Suprapubic skin (tissue), 4 donors: ENCODE data around the gene DPF1.

Experiments used
- EP300 ChIP-seq: sonication (generic); formaldehyde crosslinking; IDR thresholded peaks from one replicate; pipeline ENCODE4 v1.6.1; 2017; ENCODE audit warnings: antibody characterized with exemption
- POLR2A ChIP-seq, 2 donors: fragments of 450-650 bp; IDR thresholded peaks; one replicate each; pipeline ENCODE4 v1.6.1; 2017; ENCODE audit warnings: antibody characterized with exemption in 2 of 2, mild to moderate bottlenecking in 2 of 2, moderate library complexity in 2 of 2
- POLR2AphosphoS5 ChIP-seq, 3 donors: sonication (generic); formaldehyde crosslinking; IDR thresholded peaks; one replicate each; pipeline ENCODE4 v1.6.1; 2017; ENCODE audit warnings: antibody characterized with exemption in 3 of 3
- TF ChIP-seq, protein P1 (sequence below), 2 donors: fragments of 200-600 bp in 1 of 2; fragments of 450-650 bp in 1 of 2; sonication (generic) in 1 of 2; IDR thresholded peaks; one replicate each; pipeline ENCODE4 v1.5.1; 2016 to 2019; ENCODE audit warnings: antibody characterized with exemption in 2 of 2, mild to moderate bottlenecking in 1 of 2, moderate library complexity in 1 of 2

DNA sequence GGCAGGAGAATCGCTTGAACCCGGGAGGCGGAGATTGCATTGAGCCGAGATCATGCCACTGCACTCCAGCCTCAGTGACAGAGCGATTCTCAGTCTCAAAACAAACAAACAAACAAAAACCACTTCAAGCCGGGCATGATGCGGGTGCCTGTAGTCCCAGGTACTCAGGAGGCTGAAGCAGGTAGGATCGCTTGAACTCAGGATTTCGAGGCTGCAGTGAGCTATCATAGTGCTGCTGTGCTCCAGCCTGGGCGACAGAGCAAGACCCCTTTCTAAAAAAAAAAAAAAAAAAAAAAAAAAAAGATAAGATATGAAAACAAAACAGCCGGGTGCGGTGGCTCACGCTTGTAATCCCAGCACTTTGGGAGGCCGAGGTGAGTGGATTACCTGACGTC, 19.3 kb upstream of the DPF1 start:
- TF ChIP-seq, protein P1, sequence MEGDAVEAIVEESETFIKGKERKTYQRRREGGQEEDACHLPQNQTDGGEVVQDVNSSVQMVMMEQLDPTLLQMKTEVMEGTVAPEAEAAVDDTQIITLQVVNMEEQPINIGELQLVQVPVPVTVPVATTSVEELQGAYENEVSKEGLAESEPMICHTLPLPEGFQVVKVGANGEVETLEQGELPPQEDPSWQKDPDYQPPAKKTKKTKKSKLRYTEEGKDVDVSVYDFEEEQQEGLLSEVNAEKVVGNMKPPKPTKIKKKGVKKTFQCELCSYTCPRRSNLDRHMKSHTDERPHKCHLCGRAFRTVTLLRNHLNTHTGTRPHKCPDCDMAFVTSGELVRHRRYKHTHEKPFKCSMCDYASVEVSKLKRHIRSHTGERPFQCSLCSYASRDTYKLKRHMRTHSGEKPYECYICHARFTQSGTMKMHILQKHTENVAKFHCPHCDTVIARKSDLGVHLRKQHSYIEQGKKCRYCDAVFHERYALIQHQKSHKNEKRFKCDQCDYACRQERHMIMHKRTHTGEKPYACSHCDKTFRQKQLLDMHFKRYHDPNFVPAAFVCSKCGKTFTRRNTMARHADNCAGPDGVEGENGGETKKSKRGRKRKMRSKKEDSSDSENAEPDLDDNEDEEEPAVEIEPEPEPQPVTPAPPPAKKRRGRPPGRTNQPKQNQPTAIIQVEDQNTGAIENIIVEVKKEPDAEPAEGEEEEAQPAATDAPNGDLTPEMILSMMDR (IDR thresholded peaks at IDR 0.05), result no peak
- TF ChIP-seq POLR2A (IDR thresholded peaks at IDR 0.05), result no peak
- TF ChIP-seq EP300, result no peak
- no peak for TF ChIP-seq POLR2AphosphoS5 (IDR thresholded peaks at IDR 0.05)
